Fibroblast of pulmonary artery (primary cell): ENCODE results near the gene DNAJB6.

Experiments
- DNase-seq: peaks from one replicate; pipeline ENCODE4 v3.0.0-alpha.2; 2010; ENCODE audit warnings: low read depth
- H3K4me3 ChIP-seq: replicated peaks from 2 replicates; pipeline ENCODE4 v1.5.1; 2011; ENCODE audit warnings: low read depth, mild to moderate bottlenecking, control low read depth, low read length, moderate library complexity
- CTCF ChIP-seq: IDR thresholded peaks from 2 replicates; pipeline ENCODE4 v1.5.1; 2011; ENCODE audit warnings: mild to moderate bottlenecking, control low read depth, low read length, inconsistent platforms; ENCODE audit errors: missing control alignments

Gene DNAJB6

GRCh38 chr7:157368955-157369354, 32.2 kb downstream of the DNAJB6 start:
- TF ChIP-seq CTCF = no peak
- DNase-seq = no peak
- H3K4me3 ChIP-seq = no peak overlapping the region

- no peak for DNase-seq
- no peak overlapping the region for H3K4me3 ChIP-seq
- TF ChIP-seq CTCF = no peak
Measured at GRCh38 chr7:157370742-157371141, 33.9 kb downstream of the DNAJB6 start.

GRCh38 chr7:157371296-157371695, 34.5 kb downstream of the DNAJB6 start:
- TF ChIP-seq CTCF = no peak
- no peak overlapping the region for H3K4me3 ChIP-seq
- no peak for DNase-seq

- no peak overlapping the region for H3K4me3 ChIP-seq
- DNase-seq = no peak
- no peak for TF ChIP-seq CTCF
Measured at GRCh38 chr7:157372300-157373232, 35.8 kb downstream of the DNAJB6 start.

- no peak for DNase-seq
- TF ChIP-seq CTCF = no peak
Measured at GRCh38 chr7:157373493-157373892, 36.7 kb downstream of the DNAJB6 start.

GRCh38 chr7:157375410-157375809, 38.6 kb downstream of the DNAJB6 start:
- H3K4me3 ChIP-seq = no peak overlapping the region
- TF ChIP-seq CTCF = no peak
- DNase-seq = no peak

More at GRCh38 chr7:157373493-157373892, 36.7 kb downstream of the DNAJB6 start:
- no peak overlapping the region for H3K4me3 ChIP-seq
